GM18868 (cell line): ENCODE results near the gene EFNA5.
"Not testable (repeated sequence)": the region's sequence is repeated elsewhere in the genome, so short reads cannot be mapped to it uniquely, and the experiment has no call there.

Experiments
- ATAC-seq: cut with Tn5 transposase; IDR thresholded peaks from one replicate; pipeline ENCODE4 v1.9.1; 2021; ENCODE audit warnings: mild to moderate bottlenecking, moderate library complexity; ENCODE audit not compliant: unreplicated experiment

The EFNA5 gene

DNA sequence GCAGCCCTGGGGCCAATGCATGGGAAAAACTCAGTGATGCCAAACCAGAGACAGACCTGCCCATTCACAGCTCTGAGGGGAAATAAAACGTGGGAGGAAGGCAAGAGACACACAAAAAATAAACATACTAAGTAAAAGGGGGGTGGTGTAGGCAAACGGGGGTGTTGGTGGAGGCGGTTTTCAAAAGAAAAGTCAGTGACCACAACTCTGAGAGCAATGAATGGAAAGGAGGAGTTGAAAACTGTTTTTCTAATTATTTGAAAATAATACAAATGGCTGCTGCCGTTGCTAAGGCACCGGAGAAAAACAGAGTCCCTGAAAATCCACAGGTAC is 293.5 kb downstream of the EFNA5 start:
- ATAC-seq = no peak

DNA sequence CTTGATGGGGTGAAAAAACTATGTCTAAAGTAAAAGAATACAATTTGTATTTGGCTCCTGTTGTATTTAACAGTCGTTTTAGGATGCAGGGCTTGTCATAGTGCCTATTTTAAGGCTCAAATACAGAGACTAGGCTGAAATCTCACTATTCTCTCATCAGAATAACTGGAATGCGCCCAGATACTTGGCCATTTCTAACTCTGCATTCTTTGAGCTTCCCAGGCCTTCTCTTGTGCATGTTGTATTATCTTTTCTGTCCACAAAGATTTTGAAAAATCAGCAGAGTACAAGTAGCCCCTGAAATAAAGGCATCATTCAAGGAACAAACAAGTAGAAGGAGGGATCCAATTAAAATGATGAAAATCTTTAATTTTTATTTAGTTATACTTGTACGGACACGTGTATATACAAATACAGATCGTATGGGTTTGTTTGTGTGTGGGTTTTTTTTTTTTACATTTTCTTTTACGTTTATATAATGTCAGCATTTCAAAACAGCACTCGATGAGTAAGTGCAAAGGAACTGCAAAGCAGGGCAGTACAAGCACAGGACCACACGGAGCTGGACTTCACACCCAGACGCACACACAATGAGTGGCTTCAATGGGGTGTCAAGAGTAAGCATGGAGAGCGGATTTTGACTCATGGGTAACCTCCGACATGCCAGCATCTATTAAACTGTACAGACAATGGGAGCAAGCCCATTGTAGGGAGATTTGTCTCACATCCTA is 294.0 kb downstream of the EFNA5 start:
- no peak for ATAC-seq

DNA sequence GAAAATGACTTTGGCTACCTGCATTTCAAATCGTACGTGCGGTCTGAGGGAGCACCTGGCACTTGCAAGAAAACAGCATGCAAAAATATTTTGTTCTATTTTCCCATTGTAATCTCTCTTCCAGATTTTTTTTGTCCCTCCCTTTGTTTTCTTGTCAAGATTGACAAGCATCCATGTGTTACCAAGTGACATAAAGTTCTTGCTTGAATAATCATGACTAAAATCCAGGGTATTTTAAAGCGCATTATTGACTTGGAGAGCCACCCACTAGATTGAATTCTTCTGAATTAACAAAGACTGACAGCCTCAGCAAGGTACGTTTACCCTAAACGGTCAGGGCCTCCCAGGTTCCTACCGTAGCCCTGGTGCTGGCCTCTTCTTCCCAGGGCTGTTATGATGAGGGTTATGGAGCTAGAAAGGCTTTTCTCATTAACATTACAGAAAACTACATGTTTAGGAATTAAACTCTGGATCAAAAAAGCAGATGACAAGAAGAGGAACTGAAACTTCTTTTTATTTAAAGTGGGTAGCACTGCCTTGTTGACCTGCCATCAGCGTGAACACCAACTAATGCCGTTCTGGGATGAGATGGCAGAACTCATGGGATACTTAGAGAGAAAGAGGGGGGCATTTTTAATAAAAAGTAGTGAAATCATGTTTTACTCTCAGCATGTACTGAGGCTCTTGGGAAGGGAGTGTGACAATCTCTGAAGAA is 297.0 kb downstream of the EFNA5 start:
- ATAC-seq = peak; percentile 81

DNA sequence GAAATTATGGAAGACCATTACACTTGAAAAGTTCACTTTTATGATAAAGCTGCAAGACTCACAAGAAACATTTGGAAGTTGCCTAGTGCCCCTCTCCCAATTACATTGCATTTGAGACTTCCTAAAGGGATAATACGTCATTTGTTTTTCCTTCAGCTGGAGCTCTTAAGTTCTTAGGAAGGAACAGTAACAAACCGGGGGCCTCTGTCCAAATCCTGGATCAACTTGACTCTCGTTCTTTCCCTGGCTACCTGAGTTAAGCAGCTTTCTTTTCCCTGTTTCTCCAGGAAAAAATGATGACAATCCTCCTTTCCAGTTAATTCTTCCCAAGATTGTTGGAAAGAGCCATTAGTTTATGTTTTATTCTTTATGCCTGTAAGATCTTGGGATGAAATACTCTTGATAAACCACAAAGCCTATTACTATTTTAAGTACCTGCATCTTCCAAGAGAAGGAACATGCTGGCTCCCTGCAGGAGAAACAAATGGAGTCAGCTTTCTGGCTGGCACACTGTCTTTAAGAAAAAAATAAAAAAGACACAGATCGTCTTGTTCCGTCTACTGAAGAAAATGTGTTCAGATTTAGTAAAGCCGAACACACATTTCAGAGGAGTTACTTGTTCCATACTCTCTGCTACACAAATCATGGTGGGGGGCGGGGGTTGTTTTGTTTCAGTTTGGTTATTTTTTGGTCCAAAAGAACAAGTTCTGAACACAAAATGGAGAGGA is 297.9 kb downstream of the EFNA5 start:
- no peak for ATAC-seq

DNA sequence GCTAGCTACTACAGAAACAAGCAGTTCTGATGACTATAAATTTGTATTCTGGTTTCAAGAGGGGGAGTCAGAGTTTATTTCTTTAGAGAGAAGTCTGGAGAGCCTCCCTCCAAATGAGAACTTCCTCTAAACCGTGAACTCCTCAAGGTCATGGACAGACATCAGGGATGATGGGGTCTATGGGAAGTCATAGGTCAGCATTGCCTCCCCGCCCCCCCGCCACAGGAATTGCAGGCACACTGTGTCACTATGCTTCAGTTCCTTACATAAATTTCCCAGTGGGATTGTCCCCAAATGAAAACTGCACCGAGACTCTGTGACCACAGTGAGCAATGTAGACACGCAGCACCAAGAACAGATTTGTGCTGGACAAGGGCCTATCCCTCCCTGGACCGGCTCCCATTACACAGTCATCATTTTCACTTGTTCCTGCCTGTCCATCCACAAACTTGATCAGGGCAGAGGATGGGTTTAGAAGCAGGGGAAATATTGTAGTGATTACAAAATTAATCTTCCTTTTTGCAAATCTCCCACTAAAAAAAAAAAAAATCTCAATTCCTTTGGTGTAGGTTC is 300.3 kb downstream of the EFNA5 start:
- ATAC-seq = no peak

DNA sequence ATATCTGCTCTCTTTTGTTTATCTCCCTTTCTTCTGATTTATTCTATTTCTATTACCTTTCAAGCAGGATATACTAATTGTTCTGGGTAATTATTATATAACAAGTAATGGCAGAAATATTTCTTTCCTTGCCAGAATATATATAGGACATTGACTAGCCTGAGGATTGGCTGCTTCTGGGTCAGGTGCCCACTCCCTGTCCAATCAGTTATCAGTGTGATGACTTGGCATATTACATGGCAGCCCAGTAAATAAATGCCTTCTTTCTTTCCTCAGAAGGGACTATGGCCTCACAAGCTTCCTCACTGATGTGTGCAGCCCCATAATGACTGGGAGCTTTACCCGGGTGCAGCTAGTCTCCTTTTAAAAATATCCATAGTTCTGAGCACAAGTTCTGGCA is 301.1 kb downstream of the EFNA5 start:
- ATAC-seq = no peak

DNA sequence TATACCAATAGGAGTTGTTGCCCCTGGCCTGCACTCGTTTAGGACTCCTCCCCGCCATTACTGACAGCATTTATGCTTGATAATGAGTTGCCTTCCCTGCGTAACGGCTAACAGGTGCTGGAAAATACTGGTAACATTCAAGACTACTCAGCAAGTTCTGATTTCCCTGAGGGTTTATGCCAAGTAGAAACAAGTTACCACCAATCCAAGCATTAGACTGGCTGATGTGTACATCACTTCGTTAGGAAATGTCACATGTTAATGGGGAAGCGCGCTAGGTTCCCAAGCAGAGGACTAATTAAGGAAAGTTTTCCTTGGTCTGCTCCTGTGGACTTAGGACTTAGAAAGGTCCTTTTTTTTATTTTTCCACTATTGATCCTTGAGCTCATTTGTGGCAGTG is 302.1 kb downstream of the EFNA5 start:
- ATAC-seq = no peak

DNA sequence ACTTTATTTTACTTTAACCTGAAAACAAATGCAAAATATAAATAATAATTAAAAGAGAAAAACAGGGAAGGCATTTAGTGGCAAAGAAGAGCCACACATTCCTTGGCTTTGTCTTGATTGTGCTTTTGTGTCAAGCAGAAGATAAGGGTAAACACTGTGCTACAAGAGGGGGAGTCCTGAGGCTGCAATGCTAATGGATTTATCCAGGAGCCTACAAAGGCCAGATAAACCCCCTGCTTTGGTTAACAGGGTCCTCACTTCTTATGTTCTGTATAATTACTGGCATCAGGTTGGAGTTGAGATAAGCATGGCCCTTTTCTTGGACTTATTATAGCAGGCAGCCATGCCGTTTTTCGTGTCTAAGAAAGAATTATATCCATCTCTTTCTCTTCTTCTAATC is 302.8 kb downstream of the EFNA5 start:
- no peak for ATAC-seq

DNA sequence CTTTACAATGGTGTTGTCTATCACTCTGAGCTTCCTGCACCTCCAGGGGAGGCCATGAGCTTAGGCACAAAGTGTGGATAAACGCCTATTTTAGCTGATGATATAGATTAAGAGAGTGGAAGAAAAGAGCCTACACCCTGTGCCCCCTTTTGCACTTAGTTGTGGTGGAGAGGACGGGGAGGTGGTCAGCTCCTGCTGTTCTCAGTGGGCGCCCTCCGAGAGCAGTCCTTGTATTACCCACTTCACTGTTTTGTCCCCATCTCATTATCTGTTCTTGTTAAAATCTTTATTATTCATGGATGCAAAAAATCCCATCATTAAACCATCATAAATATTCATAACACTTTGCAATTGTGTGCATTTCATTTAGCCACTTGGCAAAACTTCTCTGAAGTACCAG is 303.3 kb downstream of the EFNA5 start:
- no peak for ATAC-seq

DNA sequence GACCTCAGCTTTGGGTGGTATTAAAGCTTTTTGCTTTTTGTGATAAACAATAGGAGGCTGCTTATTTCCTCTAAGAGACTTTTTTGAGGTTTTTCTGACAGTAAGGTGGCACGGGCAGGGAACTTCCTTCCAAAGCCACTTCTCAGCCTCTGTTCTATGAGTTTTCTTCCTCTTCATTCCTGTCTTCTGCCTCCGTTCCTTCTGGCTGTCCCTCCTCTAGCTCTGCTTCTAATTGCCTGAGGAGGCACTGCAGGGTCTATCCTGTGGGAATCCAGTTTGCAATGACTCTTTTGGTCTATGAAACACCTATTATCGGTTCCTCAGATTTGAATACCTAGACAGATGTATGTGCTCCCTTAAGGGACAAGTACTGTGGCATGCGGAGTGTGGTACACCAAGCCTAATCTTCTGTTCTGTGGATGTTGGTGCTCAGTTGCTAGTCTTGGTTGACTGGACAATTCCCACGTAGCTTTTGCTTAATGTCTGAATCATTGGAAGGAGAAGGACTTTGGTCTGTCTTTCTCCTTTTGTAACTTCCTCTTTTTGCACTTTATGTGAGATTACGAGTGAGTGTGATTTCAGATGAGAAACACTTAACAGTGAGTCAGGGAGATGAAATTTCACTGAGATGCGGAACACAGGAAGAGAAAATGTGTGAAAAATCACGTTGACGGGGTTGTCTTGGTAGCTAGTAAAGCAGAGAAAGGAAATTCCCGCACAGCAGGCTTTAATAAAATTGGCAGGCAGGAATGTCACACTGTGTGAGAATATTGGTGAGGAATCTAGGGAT is 305.2 kb downstream of the EFNA5 start:
- peak; percentile 78 for ATAC-seq

DNA sequence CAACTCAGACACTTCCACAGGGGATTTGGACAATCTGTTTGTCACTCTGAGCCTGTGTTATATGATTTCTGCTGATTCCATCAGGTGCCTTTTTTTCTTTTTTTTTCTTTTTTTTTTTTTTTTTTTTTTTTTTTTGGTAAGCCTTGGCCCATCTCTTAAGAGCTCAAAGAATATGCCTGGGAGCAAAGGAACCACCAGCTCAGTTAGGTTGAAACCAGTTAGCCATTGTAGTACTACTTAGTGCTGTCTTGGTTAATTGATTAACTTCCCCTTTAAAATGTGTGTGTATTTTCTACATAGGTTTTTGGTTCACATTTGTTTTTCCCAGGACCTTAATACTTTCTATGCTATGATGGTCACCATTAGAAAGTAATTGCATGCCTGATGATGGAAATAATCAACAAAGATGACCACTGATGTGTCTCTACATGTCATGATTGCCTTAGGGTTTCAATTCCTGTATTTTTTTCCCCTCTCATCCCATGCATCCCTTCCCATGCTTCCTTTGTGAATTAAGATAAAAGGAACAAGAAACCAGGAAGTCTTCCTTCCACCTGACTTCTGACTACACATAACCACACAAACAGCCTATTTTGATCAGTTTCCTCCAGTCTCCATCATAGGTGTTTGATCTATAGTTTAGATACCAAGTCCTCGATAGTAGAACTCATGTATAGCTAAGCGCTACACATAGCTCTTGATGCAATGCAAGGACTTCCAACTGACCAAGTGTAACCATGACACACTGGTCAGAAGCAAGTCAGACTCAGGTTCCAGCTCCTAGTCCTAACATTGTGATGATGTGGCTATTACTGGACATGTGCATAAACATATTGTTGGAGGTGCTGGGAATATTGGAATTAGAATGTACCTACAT is 306.1 kb downstream of the EFNA5 start:
- ATAC-seq = peak; percentile 9

DNA sequence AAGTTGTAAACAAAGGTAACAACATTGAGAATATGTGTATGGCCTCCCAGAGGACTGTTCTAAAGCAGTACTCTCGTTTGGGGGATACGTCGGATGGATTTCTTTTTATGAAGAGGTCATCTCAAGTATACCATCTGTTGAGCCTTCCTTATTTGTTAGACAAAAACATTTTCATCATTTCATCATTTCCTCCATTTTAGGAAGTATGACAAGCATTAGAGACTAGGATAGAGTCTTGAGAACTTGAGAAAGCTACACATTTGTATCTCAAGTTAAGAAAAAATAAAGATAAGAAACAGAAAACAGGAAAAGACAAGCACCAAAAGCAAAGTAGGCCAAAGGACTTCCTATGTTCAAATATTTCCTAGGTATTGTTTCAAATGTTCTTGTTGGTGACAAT is 307.0 kb downstream of the EFNA5 start:
- no peak for ATAC-seq

DNA sequence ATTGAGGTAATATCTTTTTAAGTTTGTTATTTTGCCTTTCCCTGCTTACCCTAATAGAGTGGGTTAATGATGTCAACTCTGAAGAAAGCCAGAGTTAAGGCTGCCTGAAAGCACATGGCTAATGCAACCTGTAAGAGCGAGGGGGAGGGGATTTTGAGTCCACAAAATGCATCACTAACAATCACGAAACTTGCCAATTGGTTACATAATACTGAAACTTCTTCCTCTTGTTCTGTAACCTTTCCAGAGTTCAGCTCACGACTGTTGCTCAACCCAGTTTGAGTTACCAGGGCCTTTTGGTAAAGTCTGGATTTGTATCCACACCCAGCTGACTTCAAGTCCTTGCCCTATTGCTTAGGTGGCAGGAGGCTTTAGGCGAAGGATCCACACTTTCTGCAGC is 308.8 kb downstream of the EFNA5 start:
- ATAC-seq = no peak

DNA sequence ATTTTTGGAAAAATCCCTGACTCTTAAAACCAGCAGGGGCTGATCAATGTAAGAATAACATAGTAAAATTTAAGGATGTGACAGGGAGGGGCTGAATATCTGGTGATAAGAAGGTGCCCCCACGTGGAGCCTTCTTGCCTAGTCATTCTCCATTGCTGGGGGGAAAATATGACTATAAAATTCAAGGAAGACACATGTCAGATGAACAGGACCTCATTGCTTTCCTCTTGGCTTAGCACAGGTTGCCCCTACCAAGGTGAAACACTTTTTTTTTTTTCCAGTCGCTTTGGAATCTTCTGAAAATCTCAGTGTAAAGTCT is 310.9 kb downstream of the EFNA5 start:
- peak; percentile 33 for ATAC-seq

DNA sequence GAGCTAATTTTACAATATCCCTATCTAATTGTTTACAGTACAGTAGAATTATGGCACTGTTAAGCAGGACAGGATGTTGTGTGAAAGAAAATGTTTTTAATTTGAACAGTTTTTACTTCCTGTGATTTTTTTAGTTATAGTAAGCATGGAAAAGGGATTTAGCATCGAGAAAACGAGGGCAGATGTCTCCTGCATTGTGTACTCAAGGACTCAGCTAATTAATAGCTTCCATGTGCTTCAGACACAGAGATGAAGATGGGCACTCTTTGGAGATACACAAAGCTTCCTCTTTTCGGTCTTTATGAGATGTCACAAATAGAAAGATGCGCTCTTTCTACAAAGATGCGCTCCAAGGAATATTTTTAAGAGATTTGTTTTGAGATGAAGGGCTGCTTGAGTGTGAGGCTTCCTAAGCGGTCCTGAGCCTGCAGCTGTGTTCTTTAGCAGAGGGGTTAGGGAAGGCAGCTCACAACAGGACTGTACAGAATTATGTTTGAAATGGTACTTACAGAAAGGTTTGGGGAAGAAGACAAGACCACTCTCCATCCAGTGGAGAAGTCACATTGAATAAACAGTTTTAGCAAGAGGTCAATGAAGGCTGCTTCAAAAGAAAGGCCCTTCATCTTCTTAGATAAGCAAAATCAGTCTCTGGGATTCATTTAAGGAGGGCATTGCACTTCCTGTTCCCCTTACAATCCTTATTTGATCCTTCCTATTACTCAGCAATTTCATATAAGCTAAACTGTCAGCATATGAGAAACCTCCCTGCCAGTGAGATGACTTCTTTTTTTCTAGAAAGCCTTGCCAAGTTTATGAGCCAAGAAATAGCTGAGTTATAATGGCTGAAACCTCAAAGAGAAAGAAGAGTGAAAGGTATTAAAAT is 311.5 kb downstream of the EFNA5 start:
- ATAC-seq = peak; percentile 29

DNA sequence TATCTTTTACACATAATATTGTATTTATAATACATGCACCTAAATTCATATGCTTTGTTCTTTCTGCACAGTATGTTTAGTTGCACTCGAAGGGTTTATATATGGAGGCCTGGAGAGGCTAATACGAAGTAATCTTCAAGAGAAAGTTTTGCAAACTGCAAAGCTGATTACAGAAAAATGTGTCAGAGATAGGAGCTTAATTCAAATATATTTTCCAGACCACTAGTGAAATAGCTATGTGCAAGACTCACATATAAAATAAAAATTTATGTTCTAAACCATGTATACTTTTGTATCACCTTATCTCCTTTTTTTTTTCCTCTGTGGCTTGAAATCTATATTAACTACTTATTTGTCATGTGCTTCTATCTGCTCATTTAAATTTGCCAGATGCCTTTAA is 313.8 kb downstream of the EFNA5 start:
- ATAC-seq = no peak

DNA sequence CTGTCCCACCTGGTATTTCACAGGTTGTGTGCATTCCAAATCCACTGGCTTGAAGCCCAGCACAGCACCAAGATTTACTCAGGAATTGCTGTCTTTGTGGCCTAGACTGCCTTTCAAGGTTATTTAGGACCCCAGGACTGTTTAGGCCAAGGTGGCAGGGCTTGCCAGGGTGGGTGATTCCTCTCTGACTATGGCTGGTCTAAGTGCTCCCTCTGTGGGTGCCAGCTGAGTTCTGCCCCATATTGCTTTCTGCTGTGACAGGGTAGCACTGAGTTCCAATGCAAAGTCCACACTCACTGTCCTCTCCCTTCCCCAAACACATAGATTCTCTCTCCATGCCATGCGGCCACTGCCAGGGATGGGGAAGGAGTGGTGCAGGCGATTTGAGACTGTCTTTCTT is 318.2 kb downstream of the EFNA5 start:
- ATAC-seq = no peak

DNA sequence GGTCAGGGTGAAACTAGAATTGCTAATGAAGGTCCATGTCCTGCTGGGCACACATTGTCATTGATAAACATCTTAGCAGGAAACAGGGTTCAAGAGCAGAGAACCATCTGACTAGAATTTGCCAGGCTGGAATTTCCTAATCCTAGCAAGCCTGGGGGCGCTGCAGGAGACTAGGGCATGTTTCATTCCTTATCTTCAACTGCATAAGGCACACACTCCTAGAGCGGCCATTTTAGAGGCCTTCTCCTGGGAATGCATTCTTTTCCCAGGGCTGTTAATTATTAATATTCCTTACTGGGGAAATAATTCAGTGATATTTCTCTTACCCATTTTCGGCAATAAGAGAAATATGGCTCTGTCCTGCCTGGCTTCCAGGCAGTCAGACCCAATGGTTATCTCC is 324.2 kb downstream of the EFNA5 start:
- not testable (repeated sequence) for ATAC-seq

DNA sequence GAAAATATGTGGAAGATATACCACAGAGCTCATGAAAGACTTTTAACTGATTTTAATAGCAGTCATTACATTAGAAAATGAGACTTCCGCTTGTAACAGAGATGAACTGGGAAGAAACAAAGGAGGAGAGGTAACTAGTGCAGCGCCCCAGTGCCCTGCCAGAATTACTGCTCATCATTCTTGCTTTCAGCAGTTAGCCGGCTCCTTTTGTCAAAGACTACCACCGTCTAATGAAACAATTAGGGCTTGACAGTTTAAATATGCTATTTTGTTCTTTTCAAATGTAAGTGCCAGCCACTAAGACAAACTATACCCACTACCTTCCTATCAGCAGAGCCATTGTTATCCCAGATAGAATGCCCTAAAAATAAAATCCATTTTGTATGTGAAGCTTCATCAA is 328.4 kb downstream of the EFNA5 start:
- ATAC-seq = no peak
